NCI-H2227 treated with DMSO at 0.1 percent for 48 hours (cell line): ENCODE results near the gene TOLLIP.

Experiments used
- DNase-seq: peaks from one replicate; lab custom pipeline; 2025; lab: John Stamatoyannopoulos, UW

Gene TOLLIP

DNA sequence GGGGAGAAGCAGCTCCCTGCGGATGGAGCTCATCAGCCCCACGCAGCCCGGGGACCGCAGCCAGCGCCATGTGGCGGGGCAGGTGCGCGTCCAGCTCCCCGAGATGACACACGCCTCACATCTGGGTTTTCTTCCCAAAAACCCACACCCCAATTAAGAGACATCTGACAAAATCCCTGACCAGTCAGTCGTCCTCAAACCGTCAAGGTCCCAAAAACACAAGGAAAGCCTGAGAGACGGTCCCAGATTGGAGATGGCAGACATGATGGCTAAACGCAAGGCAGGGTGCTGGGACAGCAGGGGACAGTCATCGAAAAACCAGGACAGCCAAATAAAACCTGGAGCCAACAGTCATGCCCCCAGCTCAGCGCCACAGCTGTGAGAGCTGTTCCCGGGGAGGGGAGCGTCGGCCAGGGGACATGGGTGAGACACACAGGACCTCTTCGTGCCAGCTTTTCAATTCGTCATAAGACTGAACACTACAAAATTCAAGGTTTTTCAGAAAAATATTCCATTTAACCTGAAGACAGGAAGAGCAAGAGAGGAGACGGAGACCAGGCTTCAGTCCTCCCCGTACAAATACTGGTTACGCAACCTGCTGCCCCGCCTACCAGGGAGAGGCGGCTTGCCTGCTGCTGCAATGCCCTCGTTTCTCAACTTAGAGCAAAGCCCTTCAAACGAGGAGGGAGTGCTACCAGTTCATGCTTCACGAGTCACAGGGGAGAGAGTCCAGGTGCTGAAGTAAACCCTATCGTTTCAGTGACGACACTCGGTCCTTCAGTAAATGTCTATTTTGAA, 10.5 kb downstream of the TOLLIP start:
- no peak for DNase-seq

DNA sequence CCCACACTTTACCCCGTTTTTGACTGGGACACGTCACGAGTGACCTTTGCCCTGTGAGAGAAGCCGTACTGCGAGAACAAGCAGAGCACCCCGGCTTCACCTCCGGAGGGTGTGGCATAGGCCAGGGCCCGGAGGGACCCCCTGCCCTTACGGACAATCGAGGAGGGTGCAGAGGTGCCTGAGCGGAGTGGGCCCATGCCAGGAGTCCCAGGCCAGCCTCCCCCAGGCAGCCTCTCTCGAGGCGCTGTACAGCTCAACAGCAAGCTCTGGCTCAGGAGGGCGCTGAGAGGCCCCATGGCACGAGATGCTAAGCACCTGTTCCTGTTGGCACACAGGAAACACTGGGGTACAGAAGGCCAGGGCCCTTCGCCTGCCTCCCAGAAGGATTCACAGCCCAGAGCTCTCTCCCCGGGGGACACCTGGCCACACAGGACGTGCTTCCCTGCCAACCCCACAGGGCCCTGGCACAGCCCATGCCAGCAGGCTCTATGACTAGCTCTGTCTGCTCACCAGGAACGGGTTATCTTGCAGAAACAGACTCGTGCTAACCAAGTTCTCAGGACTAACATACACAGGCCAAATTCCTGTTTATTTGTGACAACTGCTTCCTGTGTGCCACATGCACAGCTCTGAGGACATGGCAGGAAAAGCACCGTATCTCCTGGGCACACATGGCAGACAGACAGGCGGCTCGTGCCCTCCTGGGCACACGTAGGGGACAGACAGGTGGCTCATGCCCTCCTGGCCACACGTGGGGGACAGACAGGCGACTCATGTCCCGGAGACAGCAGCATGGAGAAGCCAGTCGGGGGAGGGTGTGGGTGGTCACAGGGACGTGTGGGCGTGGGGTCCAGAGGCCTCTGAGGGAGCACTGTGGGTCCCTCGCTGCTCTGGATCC, 11.6 kb downstream of the TOLLIP start:
- DNase-seq: no peak

DNA sequence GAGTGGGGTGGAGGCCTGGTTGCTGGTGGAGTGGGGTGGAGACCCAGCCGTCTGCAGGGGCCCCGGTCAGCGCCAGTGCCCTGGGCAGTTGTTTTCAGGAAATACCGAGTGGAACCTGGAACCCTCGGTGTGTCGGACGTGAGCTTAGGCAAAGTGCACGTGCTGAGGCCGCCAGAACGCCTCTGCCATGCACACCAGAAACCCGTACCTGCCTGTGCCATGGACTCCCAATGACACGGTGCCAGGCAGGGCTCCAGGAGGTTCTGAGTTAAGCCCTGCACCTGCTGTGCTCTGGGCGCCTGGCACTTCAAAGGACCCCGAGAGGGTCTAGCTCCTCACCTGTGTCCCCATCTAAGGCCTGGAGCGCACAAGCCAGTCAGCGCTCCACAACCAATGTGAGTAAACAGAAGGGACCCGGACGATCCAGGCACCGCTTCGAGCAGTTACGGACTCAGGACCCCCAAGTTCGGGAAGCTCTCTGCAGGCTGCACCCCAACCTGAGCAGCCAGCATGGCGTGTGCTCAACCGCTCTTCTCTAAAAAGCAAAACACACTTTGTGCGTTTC, 12.3 kb downstream of the TOLLIP start:
- no peak for DNase-seq

DNA sequence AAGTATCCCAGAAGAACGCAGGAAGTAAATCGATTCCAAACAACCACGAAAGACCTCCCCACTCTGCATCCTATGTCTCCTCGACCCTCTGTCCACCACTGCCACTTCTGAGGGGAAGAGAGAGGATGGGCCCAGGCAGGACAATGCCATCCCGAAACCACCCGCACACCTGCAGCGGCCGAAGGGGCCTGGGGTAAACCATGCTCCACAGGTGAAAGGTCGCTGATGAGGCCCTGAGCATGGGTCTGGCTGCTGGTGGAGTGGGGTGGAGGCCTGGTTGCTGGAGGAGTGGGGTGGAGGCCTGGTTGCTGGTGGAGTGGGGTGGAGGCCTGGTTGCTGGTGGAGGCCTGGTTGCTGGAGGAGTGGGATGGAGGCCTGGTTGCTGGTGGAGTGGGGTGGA, 13.1 kb downstream of the TOLLIP start:
- no peak for DNase-seq

DNA sequence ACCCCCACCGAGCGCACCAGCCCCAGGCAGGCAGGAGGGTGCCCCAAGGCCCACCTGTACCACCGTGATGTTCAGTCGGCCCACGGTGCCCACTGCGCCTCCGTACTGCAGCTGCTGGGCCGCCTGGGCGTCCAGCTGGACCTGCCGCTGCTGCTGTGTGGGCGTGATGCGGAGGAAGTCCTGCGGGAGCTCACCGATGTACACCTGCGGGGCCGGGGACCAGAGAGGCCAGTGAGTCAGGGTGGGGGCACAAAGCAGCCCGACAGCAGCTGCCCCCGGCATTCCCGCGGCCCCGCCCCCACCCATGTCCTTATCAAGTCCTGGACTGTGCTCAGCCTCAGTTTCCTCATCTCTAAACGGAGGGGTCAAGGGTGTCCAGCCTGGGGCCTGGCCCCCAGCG, 13.8 kb downstream of the TOLLIP start:
- no peak for DNase-seq

DNA sequence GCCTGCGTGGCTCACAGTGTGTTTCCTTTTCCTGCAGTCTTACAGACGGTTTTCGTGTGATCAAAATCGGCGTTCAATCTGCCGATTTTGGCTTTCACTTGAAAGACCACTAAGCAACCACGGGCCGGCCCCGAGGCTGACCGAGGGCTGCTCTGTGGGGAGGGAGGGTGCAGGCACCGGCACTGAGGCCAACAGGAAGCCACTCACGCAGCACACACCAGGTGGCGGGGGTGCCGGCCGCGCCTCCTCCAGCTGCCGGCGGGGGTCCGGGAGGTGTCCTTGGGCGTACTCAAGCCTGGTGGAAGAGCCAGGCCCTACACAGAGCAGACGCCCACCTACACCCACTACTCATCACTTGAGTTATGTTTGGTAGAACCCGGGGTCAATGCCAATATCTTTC, 14.3 kb downstream of the TOLLIP start:
- DNase-seq: no peak

DNA sequence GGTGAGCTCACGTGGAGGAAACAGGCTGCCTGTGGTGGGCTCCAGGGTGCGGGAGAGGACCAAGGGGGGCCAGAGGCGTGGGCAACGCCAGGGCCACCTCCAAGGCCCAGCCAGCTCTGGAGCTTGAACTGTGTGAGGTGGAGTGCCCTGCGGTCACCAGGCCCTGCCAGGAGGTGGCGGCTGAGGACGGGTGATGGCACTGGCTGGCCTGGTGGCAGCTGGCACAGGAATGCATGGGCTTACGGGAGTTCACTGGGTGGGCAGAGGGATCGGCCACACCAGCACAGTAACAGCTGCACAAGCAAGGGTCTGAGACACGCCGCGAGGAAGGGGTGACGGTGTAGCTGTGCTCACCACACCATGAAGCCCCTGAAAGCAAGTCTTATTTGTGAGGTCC, 15.8 kb downstream of the TOLLIP start:
- DNase-seq: no peak

DNA sequence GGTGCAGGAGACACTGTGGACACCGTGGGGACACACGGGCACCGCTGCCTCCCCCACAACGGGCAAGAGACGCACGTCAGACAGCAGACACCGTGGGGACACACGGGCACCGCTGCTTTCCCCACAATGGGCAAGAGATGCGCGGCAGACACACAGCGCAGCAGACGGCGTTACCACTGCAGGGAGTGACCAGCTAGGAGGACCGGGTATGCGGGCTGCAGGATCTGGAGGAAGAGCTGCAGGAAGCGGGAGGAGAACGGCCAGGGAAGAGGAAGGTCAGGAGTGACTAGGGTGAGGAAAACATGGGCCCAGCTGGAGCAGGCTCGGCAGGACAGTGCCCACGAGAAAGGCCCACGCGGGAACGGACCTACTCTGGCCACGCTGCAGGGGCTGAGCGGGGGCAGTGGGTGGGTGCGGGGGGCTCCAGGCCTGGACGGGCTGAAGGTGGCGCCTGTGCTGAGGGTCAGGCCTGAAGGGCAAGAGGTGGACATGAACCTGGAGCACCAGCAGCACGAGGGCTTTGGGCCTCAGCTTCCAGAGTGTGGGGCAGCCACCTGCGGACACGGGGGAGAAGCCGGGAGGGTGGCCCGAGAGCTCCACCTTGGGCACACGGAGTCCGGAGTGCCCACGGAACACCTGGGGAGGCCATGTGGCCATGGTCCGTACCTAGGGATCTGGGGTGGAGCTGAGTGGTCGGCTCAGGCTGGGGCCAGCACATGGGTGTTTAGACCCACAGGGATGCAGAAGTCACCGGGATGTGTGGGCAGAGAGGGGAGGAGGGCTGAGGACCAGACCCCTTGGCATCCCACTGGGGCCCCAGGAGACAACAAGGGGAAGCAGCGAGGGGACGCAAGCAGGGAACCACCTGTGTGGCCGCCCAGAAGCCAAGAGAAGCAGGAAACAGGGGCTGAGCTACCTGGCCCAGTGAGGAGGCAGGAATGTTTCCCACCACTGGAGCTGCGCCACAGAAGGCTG, 16.5 kb downstream of the TOLLIP start:
- DNase-seq: no peak

DNA sequence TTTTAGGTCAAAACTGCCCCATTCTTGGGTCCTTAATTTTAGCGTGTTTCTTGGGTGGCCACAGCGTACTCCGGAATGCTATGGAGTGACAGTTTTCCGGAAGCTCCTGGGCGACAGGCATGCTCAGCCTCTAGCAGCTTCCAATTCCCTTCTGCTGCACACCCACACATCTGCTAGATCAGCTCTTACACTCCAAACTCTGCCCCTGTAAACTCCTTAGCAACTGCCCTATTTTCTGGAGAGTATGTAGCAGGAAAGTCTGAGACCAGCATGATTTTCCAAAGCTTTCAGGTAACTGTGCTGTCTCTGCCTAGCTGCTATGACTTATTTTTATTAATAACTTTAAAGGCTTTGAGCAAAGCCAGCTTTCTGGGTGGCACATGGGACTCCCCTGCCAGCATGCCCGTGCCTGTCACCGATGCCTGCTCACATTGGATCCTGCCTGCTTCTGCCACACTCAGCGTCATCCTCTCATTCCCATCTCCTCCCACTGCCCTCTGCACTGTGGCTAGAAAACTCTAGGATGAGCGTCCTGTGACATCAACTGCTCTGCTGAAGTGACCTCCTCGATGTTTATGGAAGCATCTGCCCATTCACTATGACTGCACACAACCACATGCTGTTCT, 17.3 kb downstream of the TOLLIP start:
- no peak for DNase-seq

DNA sequence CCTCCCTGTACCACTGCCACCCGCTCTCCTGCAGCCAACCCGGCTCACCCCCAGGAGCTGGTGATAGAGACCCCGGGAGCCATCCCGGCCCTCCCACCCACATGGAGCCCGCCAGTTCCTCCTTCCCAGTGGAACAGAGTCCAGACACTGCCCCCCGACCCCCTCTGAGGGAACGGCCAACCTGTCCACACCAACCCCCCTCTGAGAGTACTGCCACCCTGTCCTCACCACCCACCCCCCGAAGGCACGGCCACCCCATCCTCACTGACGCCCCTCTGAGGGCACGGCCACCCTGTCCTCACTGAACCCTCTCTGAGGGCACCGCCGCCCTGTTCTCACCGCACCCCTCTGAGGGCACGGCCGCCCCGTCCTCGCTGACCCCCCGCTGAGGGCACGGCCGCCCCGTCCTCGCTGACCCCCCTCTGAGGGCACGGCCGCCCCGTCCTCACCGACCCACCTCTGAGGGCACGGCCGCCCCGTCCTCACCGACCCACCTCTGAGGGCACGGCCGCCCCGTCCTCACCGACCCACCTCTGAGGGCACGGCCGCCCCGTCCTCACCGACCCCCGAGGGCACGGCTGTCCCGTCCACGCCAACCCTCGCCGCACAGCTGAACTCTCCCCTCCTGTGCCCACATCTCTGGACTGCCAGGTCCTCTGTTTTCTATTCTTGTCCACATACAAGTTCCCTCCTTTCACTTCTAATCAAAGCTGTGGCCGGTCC, 18.0 kb downstream of the TOLLIP start:
- DNase-seq: no peak

DNA sequence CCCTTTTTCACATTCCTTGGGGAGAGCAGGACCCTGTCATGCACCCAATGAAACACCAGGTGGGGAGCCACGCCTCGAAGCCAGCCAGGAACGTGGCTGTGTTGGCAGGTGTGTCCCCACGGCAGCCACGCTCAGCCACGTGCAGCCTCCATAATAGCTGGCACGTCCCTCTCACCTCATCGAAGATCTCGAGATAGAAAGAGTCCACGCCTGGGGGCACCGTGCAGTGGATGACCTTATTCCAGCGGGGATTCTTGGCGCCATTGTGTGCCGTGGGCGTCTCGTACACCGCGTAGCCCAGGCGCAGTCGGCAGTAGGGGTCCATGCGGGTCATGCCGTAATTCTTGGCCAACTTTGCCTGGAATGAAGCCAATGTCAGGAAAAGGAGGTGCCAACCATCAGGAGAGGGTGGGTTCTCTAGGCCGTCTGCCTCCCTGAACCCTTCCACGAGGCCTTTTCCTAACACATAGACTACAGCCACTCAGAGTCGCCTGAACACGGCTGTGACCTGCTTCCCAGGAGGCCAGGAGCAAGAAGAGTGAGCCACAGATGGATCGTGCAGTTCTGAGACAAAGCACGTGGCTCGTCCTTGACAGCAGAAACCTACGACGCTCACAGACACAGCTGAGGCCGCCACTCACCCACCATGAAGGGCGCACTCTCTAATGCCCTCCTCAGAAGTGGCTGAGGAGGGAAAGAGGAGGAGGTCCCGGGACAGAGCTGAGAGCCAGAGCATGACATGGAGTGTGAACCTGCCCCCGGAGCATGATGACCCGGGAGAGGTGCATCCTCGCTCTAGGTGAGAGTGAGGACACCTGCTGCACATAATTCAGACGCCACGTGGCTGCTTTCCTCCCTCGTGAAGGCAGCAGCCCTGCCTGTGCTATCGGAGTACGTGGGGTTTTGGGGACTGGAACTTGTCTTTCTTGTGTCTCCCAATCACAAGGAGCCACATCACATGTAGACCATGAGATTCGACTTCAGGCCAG, 19.1 kb downstream of the TOLLIP start:
- DNase-seq: no peak

DNA sequence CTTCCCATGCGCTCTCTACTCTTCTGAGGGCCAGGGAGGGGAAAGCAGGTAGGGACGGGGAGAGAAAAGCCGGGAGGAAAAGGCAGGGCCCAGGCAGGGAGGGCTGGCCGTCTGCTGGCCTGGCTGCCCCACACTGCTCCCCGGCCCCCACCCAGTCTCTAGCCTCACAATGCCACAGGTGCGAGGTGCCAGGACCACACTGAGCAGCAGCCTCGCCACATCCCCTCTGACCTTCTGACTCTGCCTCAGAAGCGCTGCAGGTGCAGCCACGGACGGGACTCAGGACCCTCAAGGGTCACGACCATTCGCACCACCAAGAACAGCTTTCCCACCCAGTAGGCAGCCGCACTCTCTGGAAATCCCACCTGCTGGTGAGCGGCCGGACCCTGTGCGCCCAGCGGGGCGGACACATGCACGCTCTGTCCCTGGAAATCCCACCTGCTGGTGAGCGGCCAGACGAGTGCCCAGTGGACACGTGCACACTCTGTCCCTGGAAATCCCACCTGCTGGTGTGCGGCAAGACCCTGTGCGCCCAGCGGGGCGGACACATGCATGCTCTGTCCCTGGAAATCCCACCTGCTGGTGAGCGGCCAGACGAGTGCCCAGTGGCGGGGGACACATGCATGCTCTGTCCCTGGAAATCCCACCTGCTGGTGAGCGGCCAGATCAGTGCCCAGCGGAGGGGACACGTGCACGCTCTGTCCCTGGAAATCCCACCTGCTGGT, 20.1 kb downstream of the TOLLIP start:
- no peak for DNase-seq

DNA sequence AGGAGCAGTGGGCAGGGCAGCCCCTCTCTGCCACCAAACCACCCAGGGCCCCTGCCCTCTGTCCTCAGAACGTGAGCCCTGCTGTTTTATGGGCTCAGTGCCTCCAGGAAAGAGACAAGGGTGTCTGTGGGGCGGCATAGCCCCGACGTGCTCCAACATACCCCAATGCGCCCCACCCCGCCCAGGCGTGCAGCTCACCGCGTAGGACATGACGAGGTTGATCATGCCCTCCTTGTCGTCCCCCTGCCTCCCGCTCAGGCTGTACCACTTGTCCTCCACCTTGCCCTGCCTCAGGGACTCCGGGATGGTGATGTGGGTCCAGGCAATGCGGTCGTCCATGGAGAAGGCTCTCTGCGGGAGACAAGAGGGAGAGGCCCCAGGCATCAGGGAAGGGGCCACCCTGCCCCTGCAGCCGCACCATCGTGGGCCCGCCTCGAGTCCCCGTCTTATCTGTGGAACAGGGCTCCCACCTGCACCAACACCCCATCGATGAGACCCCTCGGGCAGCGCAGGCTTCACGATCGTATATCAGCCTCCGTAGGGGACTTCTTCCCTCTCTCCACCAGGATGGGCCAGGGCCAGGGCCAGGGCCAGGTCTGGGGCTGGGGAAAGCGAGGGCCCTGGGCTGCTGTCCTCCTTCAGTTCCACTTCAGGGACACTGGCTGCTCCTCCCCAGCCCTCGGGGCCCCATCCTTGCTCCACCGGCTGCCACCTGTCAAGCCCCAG, 20.8 kb downstream of the TOLLIP start:
- no peak for DNase-seq

DNA sequence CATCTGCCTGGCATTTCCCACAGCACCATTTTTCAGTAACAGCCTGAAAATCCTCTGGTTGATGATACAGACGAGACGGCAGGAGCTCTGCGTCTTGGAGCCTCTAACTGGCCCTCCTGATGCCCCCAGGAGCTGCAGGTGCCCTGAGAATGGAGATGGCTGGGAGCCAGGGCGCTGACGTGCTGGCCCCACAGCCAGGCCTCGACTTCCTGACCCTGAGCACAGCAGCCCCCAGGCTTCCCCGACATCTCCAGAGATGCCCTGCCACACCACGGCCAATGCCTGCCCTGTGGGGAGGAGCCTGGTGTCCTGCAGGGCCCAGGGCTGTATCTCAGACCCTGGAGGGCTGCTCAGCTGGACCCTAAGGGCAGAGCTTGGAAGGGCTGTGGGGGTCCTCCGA, 21.5 kb downstream of the TOLLIP start:
- no peak for DNase-seq

DNA sequence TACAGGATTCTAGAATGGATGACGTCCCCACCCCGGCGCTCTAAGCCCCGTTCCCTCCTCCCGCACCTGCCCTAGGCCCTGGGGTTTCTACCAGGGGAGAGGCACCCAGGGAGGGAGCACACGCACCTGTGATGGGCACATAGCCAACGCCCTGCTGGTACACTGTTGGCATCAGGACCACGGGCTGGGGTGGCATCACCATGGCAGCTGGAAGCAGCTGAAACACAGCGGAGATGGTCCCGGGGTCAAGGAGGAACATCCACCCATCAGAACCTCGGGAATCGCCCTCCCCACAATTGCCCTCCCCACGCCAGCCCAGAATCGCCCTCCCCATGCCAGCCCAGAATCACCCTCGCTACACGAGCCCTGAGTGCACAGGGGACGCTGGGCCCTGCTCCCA, 23.6 kb downstream of the TOLLIP start:
- DNase-seq: no peak

DNA sequence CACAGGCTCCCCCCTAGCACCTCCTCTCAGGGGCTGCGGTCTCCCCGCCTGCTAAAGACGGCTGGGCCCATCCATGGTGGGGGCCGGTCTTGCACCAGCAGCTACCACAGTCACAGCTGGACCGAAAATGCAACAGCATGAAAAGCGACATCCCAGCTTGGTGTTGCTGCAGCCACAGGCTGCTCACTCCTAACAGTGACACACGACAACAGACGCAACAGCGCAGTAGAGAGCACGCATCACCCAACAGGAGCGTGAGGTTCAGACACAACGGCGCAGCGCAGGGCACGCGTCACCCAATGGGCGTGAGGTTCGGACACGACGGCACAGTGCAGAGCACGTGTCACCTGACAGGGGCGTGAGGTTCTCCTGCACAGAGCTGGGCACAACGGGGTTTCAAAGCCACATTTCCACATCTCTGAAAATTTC, 24.1 kb downstream of the TOLLIP start:
- DNase-seq: no peak

DNA sequence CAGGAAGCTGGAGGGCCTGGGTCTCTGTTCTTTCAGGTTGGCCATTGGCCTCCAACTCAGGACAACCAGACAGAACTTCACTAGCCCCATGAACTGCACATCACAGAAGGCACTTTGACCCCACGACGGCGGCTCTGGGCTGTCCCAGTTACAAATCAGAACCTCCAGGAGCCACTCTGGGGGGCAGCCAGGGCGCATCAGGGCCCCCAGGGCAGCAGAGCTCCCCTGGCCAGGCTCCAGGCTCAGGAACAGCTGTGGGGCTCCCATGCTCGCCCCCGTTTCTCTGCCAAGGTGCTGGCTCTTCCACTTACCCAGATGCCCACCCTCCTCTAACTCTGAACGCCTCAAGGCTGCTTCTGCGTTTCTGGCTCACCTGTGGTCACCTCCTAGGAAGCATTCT, 25.5 kb downstream of the TOLLIP start:
- no peak for DNase-seq

DNA sequence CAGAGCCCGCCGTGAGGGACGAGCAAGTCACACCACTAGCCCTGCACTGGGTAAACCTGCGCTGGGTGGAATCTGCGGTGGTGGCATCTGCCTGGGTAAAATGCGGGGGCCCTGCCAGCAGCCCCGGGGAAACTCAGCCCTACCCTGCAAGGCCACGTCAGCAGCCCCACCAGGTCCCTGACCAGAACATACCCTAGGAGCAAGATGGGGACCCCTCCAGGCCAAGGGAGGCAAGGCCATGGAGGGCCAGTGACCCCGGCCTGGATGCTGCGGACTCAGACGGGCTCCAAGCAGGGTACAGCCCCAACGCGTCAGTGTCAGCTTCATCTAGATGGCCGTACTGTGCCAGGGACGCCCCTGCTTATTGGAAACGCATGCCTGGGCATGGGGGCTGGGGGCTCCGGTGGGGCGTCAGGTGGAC, 26.3 kb downstream of the TOLLIP start:
- no peak for DNase-seq
